GM19372 (cell line): ENCODE data around the gene RAPH1.

ENCODE experiments used
- ATAC-seq: cut with Tn5 transposase; IDR thresholded peaks from one replicate; pipeline ENCODE4 v1.9.1; 2021; ENCODE audit warnings: mild to moderate bottlenecking, low read depth, moderate library complexity; ENCODE audit not compliant: unreplicated experiment

Gene RAPH1

GRCh38 chr2:203500297-203500696 lies 34.8 kb downstream of the RAPH1 start:
- no peak for ATAC-seq

- no peak for ATAC-seq
Observed at GRCh38 chr2:203498161-203498560, 36.9 kb downstream of the RAPH1 start.

GRCh38 chr2:203492965-203493364 lies 42.1 kb downstream of the RAPH1 start:
- ATAC-seq: no peak

- ATAC-seq: no peak
Observed at GRCh38 chr2:203490391-203490790, 44.7 kb downstream of the RAPH1 start.

- ATAC-seq: no peak
Observed at GRCh38 chr2:203489531-203489930, 45.6 kb downstream of the RAPH1 start.

GRCh38 chr2:203484266-203485112 lies 50.6 kb downstream of the RAPH1 start:
- no peak for ATAC-seq

GRCh38 chr2:203480623-203481022 lies 54.5 kb downstream of the RAPH1 start:
- no peak for ATAC-seq

GRCh38 chr2:203476881-203477280 lies 58.2 kb downstream of the RAPH1 start:
- no peak for ATAC-seq

- no peak for ATAC-seq
Observed at GRCh38 chr2:203471323-203471722, 63.8 kb downstream of the RAPH1 start.

- ATAC-seq: no peak
Observed at GRCh38 chr2:203470371-203470770, 64.7 kb downstream of the RAPH1 start.

GRCh38 chr2:203469546-203469945 lies 65.6 kb downstream of the RAPH1 start:
- ATAC-seq: no peak

GRCh38 chr2:203463266-203463678 lies 71.8 kb downstream of the RAPH1 start:
- no peak for ATAC-seq

GRCh38 chr2:203462308-203462707 lies 72.8 kb downstream of the RAPH1 start:
- ATAC-seq: no peak

- ATAC-seq: no peak
Observed at GRCh38 chr2:203461746-203462145, 73.4 kb downstream of the RAPH1 start.

- no peak for ATAC-seq
Observed at GRCh38 chr2:203455209-203455608, 79.9 kb downstream of the RAPH1 start.

GRCh38 chr2:203453858-203454451 lies 81.1 kb downstream of the RAPH1 start:
- no peak for ATAC-seq

- no peak for ATAC-seq
Observed at GRCh38 chr2:203451689-203452088, 83.4 kb downstream of the RAPH1 start.

GRCh38 chr2:203451011-203451410 lies 84.1 kb downstream of the RAPH1 start:
- no peak for ATAC-seq

GRCh38 chr2:203450561-203450960 lies 84.5 kb downstream of the RAPH1 start:
- no peak for ATAC-seq

GRCh38 chr2:203446780-203447179 lies 88.3 kb downstream of the RAPH1 start:
- no peak for ATAC-seq

GRCh38 chr2:203446071-203446481 lies 89.0 kb downstream of the RAPH1 start:
- ATAC-seq: no peak

GRCh38 chr2:203444738-203445137 lies 90.4 kb downstream of the RAPH1 start:
- ATAC-seq: no peak
